ENCODE data around the gene FOXO1. TPM values are rescaled to one million over a fixed set of nuclear protein-coding genes. Genes with fewer than 3 reads are reported as not detected.

FOXO1 gene
- total and polyA plus RNA-seq, 2 experiments from 2014 or later: 32.4 to 68.0 TPM

GRCh38 chr13:40539576-40540327 is 126.7 kb downstream of the FOXO1 start:
- TF ChIP-seq, protein P1, sequence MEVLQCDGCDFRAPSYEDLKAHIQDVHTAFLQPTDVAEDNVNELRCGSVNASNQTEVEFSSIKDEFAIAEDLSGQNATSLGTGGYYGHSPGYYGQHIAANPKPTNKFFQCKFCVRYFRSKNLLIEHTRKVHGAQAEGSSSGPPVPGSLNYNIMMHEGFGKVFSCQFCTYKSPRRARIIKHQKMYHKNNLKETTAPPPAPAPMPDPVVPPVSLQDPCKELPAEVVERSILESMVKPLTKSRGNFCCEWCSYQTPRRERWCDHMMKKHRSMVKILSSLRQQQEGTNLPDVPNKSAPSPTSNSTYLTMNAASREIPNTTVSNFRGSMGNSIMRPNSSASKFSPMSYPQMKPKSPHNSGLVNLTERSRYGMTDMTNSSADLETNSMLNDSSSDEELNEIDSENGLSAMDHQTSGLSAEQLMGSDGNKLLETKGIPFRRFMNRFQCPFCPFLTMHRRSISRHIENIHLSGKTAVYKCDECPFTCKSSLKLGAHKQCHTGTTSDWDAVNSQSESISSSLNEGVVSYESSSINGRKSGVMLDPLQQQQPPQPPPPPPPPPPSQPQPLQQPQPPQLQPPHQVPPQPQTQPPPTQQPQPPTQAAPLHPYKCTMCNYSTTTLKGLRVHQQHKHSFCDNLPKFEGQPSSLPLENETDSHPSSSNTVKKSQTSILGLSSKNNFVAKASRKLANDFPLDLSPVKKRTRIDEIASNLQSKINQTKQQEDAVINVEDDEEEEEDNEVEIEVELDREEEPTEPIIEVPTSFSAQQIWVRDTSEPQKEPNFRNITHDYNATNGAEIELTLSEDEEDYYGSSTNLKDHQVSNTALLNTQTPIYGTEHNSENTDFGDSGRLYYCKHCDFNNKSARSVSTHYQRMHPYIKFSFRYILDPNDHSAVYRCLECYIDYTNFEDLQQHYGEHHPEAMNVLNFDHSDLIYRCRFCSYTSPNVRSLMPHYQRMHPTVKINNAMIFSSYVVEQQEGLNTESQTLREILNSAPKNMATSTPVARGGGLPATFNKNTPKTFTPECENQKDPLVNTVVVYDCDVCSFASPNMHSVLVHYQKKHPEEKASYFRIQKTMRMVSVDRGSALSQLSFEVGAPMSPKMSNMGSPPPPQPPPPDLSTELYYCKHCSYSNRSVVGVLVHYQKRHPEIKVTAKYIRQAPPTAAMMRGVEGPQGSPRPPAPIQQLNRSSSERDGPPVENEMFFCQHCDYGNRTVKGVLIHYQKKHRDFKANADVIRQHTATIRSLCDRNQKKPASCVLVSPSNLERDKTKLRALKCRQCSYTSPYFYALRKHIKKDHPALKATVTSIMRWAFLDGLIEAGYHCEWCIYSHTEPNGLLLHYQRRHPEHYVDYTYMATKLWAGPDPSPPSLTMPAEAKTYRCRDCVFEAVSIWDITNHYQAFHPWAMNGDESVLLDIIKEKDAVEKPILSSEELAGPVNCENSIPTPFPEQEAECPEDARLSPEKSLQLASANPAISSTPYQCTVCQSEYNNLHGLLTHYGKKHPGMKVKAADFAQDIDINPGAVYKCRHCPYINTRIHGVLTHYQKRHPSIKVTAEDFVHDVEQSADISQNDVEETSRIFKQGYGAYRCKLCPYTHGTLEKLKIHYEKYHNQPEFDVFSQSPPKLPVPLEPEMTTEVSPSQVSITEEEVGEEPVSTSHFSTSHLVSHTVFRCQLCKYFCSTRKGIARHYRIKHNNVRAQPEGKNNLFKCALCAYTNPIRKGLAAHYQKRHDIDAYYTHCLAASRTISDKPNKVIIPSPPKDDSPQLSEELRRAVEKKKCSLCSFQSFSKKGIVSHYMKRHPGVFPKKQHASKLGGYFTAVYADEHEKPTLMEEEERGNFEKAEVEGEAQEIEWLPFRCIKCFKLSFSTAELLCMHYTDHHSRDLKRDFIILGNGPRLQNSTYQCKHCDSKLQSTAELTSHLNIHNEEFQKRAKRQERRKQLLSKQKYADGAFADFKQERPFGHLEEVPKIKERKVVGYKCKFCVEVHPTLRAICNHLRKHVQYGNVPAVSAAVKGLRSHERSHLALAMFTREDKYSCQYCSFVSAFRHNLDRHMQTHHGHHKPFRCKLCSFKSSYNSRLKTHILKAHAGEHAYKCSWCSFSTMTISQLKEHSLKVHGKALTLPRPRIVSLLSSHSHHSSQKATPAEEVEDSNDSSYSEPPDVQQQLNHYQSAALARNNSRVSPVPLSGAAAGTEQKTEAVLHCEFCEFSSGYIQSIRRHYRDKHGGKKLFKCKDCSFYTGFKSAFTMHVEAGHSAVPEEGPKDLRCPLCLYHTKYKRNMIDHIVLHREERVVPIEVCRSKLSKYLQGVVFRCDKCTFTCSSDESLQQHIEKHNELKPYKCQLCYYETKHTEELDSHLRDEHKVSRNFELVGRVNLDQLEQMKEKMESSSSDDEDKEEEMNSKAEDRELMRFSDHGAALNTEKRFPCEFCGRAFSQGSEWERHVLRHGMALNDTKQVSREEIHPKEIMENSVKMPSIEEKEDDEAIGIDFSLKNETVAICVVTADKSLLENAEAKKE (CRISPR knock-in tag; IDR thresholded peaks at IDR 0.05): no peak
- TF ChIP-seq REST (IDR thresholded peaks at IDR 0.05; ENCODE audit: unreplicated experiment) (no peak), ETS1 (IDR thresholded peaks at IDR 0.05) (no peak), CTCF (conservative IDR thresholded peaks at IDR 0.05; ENCODE audit: low read depth in 2 of 2) (no peak), EZH2phosphoT487 (IDR thresholded peaks at IDR 0.05; ENCODE audit: unreplicated experiment) (no peak), JUNB (IDR thresholded peaks at IDR 0.05; ENCODE audit: unreplicated experiment) (no peak), EZH2 (IDR thresholded peaks at IDR 0.05; ENCODE audit: low read depth, unreplicated experiment) (no peak), POLR2AphosphoS5 (IDR thresholded peaks at IDR 0.05; ENCODE audit: low read depth) (no peak), CREB1 (CRISPR knock-in tag; IDR thresholded peaks at IDR 0.05; ENCODE audit: low read depth) (no peak), NANOG (IDR thresholded peaks at IDR 0.05; ENCODE audit: borderline replicate concordance) (no peak), ZNF331 (CRISPR knock-in tag; IDR thresholded peaks at IDR 0.05; ENCODE audit: low read depth) (no peak)
- Mint-ChIP-seq H3K27me3 (ENCODE audit: insufficient read depth, low read depth, poor library complexity) (no peaks in the 10 kb centered on the region), H3K9me3 (no peaks in the 10 kb centered on the region), H3K36me3 (ENCODE audit: low read depth) (no peaks in the 10 kb centered on the region), H3K4me1 (peaks cover 28% of the 10 kb centered on the region), H3K27ac (peak overlapping the region; percentile 79), H3K4me3 (no peak overlapping the region)
- ATAC-seq (no peak), DNase-seq (ENCODE audit: low spot score) (no peak)
- Histone ChIP-seq H3K36me3 (ENCODE audit: insufficient read depth) (no peaks in the 10 kb centered on the region), H3K4me1 (ENCODE audit: insufficient read depth) (peaks cover 10% of the 10 kb centered on the region), H3K9me2 (ENCODE audit: insufficient read depth) (no peaks in the 10 kb centered on the region), H3K27me3 (ENCODE audit: insufficient read depth) (no peaks in the 10 kb centered on the region), H3K4me2 (peak overlapping the region; percentile 12; the same call in 1 of the 2 replicates), H3K4me3 (no peak overlapping the region), H3K27ac (ENCODE audit: low read depth) (peak overlapping the region; percentile 9), H3F3A (replicated peaks; ENCODE audit: low read depth) (no peaks in the 10 kb centered on the region), H3K79me2 (replicated peaks; ENCODE audit: insufficient read depth) (no peaks in the 10 kb centered on the region), H2AFZ (no peak overlapping the region), H4K20me1 (replicated peaks; ENCODE audit: insufficient read depth) (no peaks in the 10 kb centered on the region)
